Stimulated activated CD8-positive, alpha-beta memory T cell treated with anti-CD3 and anti-CD28 coated beads, Interleukin-7, amount 100 ng/mL, for 4 hours (primary cell): Measurements from ENCODE around the gene NAT14.

Experiments used
- DNase-seq, 2 donors: peaks; one replicate each; pipeline ENCODE4 v3.0.0-alpha.2; 2020; ENCODE audit warnings: low read depth in 2 of 2

NAT14 gene

DNA sequence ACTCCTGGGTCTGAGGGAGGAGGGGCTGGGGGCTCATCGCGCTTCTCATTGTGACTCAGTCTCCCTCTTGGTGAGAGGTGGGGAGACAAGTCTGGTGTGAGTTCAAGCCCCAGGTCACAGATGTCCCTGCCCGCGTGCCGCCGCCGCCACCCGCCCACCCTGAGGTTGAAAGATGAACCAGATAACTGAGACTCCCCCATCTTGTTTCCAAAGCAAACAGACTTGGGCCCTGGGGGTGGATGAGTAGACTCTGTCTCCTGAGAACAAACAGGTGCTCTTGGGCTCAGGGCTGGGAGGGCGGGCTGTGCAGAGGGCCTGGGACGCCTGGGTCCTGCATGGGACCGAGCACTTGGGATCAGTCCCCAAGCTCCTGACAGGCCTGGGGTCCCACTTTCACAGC, 51.4 kb downstream of the NAT14 start:
- DNase-seq = no peak
